ENCODE data around the gene C5.

DNA sequence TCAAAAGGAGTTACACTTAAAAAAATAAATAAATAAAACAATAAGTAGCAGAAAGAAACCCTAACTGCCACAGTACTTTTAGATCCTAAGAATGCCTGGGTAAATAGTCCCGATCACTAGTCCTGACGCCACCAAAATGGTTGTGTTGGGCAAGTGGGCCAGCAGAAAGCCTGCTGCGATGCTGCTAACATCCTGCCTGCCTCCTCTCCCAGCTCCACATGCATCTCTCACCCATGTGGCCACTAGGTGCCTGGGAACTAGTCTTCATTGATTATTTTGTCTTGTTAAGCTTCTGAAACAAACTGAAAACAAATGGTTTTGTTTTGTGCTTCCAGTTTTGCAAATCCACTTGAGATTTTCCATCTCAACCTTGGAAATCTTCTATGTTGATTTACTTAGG lies 69.1 kb downstream of the C5 start:
- TF ChIP-seq, protein P1, sequence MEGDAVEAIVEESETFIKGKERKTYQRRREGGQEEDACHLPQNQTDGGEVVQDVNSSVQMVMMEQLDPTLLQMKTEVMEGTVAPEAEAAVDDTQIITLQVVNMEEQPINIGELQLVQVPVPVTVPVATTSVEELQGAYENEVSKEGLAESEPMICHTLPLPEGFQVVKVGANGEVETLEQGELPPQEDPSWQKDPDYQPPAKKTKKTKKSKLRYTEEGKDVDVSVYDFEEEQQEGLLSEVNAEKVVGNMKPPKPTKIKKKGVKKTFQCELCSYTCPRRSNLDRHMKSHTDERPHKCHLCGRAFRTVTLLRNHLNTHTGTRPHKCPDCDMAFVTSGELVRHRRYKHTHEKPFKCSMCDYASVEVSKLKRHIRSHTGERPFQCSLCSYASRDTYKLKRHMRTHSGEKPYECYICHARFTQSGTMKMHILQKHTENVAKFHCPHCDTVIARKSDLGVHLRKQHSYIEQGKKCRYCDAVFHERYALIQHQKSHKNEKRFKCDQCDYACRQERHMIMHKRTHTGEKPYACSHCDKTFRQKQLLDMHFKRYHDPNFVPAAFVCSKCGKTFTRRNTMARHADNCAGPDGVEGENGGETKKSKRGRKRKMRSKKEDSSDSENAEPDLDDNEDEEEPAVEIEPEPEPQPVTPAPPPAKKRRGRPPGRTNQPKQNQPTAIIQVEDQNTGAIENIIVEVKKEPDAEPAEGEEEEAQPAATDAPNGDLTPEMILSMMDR (IDR thresholded peaks at IDR 0.05; ENCODE audit: low read length), result no peak
- TF ChIP-seq EZH2 (optimal IDR thresholded peaks at IDR 0.05; ENCODE audit: low read depth, low read length), result no peak

Data from MM.1S (cell line).